GM19035 (cell line): ENCODE measurements around the gene RPL29.

Experiments
- ATAC-seq: cut with Tn5 transposase; IDR thresholded peaks from one replicate; pipeline ENCODE4 v1.9.1; 2021; ENCODE audit not compliant: unreplicated experiment

The RPL29 gene

DNA sequence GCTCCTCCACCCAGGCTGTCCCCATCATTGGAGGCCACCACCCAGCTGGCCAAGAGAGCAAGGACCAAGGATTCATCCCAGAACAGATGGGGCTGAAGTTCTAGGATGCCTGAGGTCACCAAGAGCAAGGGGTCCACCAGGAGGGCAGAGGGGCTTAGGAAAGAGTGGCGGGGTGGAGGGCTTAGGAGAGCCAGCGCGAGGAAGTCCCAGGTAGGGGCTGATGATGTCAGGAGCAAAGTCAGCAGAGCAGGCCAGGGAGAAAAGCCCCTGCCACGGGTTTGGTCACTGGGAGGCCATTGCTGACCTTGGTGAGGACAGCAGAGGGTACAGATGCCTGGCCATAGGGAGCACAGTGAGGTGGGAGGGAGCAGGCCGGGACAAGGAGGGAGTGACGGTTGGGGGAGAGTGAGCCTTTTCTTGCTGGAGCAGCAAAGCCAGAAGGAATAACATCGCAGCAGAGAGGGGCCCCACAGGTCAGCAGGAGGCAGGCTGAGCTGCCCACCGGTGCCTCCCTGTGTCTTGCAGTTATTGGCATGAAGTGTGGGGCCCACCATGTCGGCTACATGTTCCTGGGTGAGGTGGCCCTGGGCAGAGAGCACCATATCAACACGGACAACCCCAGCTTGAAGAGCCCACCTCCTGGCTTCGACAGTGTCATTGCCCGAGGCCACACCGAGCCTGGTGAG lies 48.3 kb downstream of the RPL29 start:
- no peak for ATAC-seq

DNA sequence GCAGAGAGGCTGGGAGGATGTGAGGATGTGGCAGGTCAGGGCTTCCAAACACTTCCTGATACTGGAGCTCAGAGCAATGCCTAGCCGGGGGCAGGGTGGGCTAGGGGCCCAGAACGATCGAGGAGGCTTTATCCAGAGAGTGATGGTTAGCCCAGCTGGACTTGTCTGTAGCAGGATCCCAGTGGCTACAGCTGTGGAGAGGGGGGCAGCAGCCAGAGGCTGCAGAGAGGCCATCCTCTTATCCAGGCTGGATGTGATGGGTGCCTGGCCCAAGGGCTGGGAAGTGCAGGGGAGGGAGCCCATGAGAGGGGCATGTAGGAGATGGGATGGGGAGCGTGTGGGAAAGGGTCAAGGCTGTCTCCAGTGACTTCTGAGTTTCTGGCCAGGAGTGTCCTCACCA lies 48.9 kb downstream of the RPL29 start:
- no peak for ATAC-seq

DNA sequence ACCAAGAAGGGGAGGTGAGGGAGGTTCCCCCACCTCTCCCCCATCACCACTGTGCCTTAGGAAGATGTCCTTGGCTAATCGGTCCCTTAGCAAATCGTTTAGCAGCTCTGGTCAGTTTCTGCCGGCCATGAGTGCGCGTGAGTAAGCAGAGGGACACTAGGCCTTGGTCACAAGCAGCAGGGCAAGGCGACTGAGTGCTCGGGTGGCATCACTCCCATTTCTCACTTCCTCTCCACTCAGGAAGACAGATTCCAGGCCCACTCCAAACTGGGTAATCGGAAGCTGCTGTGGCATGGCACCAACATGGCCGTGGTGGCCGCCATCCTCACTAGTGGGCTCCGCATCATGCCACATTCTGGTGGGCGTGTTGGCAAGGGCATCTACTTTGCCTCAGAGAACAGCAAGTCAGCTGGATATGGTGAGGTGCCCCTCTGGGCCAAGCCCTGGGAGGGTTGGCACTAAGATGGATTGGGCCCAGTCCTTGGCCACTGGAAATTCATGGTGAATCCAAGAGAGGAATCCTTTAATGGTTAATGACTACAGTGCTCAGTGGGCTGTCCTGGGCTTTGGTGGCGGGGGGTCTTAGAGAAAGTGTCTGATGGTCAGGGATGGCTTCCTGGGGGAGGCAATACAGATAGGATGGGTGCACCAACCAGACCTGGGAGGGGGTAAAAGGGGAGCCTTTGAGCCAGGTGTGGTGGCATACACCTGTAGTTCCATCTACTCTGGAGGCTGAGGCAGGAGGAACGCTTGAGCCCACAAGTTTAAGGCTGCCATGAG lies 49.6 kb downstream of the RPL29 start:
- no peak for ATAC-seq

DNA sequence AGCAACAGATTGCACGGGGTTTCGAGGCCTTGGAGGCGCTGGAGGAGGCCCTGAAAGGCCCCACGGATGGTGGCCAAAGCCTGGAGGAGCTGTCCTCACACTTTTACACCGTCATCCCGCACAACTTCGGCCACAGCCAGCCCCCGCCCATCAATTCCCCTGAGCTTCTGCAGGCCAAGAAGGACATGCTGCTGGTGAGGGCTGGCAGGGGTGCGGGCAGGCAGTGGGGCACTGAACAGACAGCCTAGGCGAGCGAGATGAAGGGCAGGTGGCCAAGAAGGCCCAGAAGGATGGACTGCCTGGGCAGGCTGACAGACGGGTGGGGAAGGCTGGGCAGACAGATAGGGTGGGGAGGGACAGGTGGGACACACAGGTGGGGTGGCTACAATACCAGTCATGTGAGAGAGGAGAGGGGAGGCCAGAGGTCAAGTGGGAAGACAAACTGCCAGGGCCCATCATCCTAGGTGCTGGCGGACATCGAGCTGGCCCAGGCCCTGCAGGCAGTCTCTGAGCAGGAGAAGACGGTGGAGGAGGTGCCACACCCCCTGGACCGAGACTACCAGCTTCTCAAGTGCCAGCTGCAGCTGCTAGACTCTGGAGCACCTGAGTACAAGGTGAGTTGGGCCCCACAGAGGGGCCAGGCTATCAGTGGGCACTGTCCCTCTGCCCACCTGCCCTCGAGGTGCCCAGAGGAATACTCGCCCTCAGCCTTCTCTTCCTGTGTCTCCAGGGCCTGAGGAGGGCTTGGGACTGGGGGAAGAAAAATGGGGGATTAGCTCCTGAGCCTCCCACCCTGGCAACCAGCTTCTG lies 50.5 kb downstream of the RPL29 start:
- no peak for ATAC-seq

DNA sequence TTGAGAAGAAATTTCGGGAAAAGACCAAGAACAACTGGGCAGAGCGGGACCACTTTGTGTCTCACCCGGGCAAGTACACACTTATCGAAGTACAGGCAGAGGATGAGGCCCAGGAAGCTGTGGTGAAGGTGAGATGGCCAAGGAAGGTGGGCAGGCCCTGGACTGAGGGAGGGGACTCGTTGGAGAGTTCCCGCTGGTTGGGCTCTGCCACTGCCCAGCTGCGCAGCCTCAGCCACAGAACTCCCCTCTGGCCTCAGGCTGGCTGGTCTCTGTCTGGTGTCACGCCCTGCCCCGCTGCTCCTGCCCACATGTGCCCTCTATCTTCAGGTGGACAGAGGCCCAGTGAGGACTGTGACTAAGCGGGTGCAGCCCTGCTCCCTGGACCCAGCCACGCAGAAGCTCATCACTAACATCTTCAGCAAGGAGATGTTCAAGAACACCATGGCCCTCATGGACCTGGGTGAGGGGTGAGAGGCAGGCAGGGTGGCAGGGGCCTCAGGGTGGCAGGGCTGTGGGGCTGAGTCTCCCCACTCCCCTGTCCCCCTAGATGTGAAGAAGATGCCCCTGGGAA lies 51.2 kb downstream of the RPL29 start:
- ATAC-seq = no peak
